ENCODE data around the gene PDIA5. TPM values are rescaled to one million over a fixed set of nuclear protein-coding genes. Genes with fewer than 3 reads are reported as not detected.

Gene PDIA5
- total RNA-seq, 1 donor from 2014 or later, result 14.2 TPM

DNA sequence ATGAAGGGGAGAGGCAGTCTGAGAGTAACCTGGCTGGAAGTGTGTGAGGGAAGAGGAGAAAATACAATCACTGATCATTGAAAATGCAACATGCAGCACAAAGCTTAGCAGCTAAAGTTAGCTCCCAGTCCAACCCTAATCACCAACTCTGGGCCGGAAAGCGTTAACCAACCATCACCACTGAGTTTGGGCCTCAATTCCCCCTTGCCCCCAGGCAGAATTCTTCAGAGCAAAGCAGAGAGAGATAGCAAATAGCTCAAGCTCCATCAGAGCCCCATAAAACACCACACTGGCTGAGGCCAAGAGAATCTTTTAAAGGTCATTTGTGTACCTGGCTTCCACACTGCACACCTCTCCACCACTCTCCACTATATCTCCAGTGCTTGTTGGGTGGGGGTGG lies 16.2 kb upstream of the PDIA5 start:
- no peaks in the 10 kb centered on the region for H3K36me3 Mint-ChIP-seq (ENCODE audit: low read depth)
- H3K27ac Mint-ChIP-seq (ENCODE audit: unreplicated experiment), result no peak overlapping the region
- DNase-seq (ENCODE audit: low read depth, low spot score), result no peak
- no peak for TF ChIP-seq CTCF (conservative IDR thresholded peaks at IDR 0.05)
- peaks cover 4% of the 10 kb centered on the region for H3K27me3 Mint-ChIP-seq (ENCODE audit: low read depth)
- no peak overlapping the region for H3K4me3 Mint-ChIP-seq
- peaks cover 8% of the 10 kb centered on the region for H3K4me1 Mint-ChIP-seq
- H3K9me3 Mint-ChIP-seq, result no peaks in the 10 kb centered on the region

DNA sequence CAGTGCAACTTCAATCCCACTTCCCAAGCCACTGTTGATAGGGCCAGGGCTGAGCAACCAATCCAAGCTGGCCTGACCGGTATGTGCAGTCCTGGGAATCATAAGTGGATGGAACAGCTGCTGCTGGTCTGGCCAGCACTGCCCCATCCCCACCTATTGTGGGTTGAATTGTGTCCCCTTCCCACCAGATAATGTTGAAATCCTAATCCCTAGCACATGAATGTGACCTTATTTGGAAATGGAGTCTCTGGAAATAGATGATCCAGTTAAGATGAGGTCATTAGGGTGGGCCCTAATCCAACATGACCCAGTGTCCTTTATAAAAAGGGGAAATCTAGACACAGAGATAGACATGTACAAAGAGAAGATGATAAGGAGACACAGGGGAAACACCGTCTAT lies 13.7 kb upstream of the PDIA5 start:
- Mint-ChIP-seq H3K4me1 (peaks cover 4% of the 10 kb centered on the region), H3K27ac (ENCODE audit: unreplicated experiment) (no peak overlapping the region), H3K9me3 (no peaks in the 10 kb centered on the region), H3K4me3 (no peak overlapping the region), H3K36me3 (ENCODE audit: low read depth) (no peaks in the 10 kb centered on the region), H3K27me3 (ENCODE audit: low read depth) (peaks cover 4% of the 10 kb centered on the region)
- no peak for DNase-seq (ENCODE audit: low read depth, low spot score)
- TF ChIP-seq CTCF (conservative IDR thresholded peaks at IDR 0.05), result no peak

DNA sequence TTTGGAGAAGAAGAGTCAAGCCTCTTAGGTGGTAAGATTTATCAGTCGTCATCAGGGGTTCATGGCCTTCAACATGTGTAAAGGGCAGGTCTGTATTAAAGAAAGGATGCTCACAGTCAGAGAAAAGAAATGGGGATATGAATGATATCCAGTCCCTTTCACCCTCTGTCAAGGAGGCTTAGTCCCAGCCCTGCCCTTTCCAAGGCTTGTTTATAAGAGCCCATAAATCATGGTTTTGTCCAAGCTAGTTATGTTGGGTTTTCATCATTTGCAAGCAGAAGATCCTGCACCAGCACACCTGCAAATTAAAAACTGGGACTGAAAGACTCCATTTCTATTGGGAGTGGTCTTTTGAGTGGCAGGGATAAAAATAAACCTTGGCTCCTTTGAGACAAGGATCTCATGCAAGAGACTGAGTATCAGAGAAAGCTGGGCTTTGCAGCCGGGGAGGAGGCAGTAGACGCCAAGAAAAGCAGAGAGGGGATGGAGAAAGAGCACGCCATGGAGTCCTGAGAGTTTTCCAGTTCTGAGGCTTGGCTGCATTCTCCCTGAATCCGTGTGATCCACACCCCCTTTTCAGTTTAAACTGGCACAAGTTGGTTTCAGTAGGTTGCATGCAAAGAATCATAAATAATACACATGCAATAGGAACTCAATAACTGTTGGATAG lies 12.6 kb upstream of the PDIA5 start:
- TF ChIP-seq CTCF (conservative IDR thresholded peaks at IDR 0.05), result no peak
- DNase-seq (ENCODE audit: low read depth, low spot score), result no peak
- Mint-ChIP-seq H3K9me3 (no peaks in the 10 kb centered on the region), H3K4me1 (peaks cover 4% of the 10 kb centered on the region), H3K4me3 (no peak overlapping the region), H3K27me3 (ENCODE audit: low read depth) (peaks cover 4% of the 10 kb centered on the region), H3K36me3 (ENCODE audit: low read depth) (no peaks in the 10 kb centered on the region), H3K27ac (ENCODE audit: unreplicated experiment) (no peak overlapping the region)

DNA sequence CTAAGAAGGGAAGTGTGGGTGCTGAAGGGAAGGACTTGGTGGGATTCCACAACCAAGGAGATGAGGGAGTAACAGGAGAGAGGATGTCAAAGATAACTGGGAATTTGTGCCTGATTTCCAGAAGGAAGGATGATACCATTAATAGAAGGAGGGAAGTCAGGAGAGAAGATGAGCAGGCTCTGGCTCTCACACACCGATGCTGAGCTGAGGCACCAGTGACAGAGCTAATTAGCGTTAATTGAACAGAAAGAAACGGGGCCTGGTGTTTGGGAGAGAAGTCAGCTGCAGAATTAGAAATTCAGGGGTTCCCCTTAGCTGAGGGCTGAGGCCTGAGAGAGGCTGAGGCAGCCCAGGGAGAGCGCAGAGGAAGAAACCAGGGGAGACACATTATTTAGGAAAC lies 11.9 kb upstream of the PDIA5 start:
- H3K4me1 Mint-ChIP-seq, result peaks cover 4% of the 10 kb centered on the region
- H3K27ac Mint-ChIP-seq (ENCODE audit: unreplicated experiment), result no peak overlapping the region
- H3K9me3 Mint-ChIP-seq, result no peaks in the 10 kb centered on the region
- peaks cover 4% of the 10 kb centered on the region for H3K27me3 Mint-ChIP-seq (ENCODE audit: low read depth)
- no peak for DNase-seq (ENCODE audit: low read depth, low spot score)
- no peaks in the 10 kb centered on the region for H3K36me3 Mint-ChIP-seq (ENCODE audit: low read depth)
- H3K4me3 Mint-ChIP-seq, result no peak overlapping the region
- TF ChIP-seq CTCF (conservative IDR thresholded peaks at IDR 0.05), result no peak

- no peaks in the 10 kb centered on the region for H3K9me3 Mint-ChIP-seq
- H3K27ac Mint-ChIP-seq (ENCODE audit: unreplicated experiment), result no peak overlapping the region
- H3K36me3 Mint-ChIP-seq (ENCODE audit: low read depth), result no peaks in the 10 kb centered on the region
- peaks cover 4% of the 10 kb centered on the region for H3K4me1 Mint-ChIP-seq
- H3K4me3 Mint-ChIP-seq, result no peak overlapping the region
- TF ChIP-seq CTCF (conservative IDR thresholded peaks at IDR 0.05), result no peak
- no peak for DNase-seq (ENCODE audit: low read depth, low spot score)
- H3K27me3 Mint-ChIP-seq (ENCODE audit: low read depth), result peaks cover 4% of the 10 kb centered on the region
Observed at GRCh38 chr3:123055352-123055751, 11.5 kb upstream of the PDIA5 start.

Measured in neural crest cell (in vitro differentiated cells).